HL-60/S4 (cell line): Measurements from ENCODE around the gene IMMP2L.

Experiments
- in situ Hi-C: fragments of 300-500 bp; cut with MboI; formaldehyde crosslinking; loops from 2 replicates; pipeline ENCODE4 v1.14.3; 2022; ENCODE audit warnings: low sequenced_read_pairs

The IMMP2L gene

DNA sequence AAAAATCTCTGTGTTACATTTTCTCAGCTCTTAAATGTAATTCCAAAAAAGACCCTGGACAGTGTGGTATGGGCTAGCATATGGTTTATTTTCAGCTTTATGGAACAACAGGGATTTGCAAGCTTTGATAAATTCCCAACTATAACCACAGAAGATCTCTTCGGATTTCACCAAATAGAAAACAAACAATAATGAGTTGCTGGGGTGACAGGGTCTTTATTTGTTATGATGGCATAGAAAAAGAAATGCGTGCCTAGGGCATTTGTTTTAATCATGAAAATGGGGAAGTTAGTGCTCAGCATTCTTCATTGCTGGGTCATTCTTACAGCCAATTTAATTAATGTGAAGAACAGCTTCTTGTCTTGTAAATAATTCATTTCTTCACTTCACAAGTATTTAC lies 332.4 kb downstream of the IMMP2L start:
- in situ Hi-C loops, result no loop called here

DNA sequence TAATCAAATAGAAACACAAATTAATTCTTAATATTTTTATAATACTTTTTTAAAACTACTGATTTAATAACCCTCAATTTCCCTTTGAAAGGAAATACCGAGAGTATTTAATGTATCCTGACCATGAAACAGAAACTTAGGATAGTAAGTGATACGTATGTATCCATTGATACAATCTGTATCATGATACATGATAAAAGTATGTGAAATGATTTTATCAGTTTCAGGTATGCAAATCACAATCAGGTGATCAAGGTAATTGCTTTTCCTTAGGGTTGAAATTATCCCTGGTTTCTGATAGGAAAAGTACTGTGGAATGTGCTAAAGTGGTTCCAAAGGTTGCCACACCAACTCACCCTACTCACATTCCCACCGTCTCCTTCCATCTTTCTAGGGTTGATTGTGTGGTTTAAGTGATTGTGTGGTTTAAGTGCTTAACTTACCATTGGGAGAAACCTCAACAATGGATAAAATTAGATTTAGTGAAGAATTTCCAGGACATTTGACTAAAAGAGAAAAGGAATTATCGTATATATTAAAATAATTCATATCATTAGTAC lies 333.0 kb downstream of the IMMP2L start:
- in situ Hi-C loops, result no loop called here

DNA sequence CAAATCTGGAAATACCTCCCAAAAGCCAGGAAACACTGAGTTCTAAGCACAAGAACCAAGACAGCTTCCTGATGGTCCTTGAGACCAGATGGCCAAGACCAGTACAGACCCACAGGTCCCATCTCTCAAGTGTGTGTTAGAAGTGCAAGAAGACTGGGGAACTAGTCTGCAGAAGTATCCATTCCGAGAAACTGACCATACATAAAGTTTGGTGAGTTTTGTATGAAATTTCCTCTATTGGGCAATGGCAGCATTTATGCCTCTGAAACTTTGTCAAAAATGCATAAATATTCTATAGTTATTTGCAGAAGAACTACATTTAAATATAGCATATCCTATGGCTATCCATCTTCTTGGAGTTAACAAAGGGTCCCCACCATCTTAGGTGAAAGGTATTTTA lies 333.9 kb downstream of the IMMP2L start:
- in situ Hi-C loops, result no loop called here

DNA sequence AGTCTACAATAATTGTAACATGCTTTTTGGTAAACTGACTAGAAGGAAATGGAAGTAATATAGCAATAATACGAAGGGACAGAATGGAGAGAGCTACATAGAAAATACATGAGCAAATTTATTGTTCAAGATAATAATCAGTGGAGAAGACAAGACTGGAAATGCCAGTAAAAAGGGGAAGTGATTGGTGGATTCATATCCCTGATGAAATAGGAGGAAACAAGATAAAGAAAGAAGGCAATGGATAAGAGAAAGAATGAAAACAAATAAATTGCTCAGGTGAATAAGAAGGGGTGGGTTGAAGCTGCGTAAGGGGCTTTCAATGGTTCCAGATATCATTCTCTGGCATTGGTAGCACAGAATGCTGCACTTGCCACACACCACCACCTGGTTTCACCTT lies 335.5 kb downstream of the IMMP2L start:
- in situ Hi-C loops, result no loop called here

DNA sequence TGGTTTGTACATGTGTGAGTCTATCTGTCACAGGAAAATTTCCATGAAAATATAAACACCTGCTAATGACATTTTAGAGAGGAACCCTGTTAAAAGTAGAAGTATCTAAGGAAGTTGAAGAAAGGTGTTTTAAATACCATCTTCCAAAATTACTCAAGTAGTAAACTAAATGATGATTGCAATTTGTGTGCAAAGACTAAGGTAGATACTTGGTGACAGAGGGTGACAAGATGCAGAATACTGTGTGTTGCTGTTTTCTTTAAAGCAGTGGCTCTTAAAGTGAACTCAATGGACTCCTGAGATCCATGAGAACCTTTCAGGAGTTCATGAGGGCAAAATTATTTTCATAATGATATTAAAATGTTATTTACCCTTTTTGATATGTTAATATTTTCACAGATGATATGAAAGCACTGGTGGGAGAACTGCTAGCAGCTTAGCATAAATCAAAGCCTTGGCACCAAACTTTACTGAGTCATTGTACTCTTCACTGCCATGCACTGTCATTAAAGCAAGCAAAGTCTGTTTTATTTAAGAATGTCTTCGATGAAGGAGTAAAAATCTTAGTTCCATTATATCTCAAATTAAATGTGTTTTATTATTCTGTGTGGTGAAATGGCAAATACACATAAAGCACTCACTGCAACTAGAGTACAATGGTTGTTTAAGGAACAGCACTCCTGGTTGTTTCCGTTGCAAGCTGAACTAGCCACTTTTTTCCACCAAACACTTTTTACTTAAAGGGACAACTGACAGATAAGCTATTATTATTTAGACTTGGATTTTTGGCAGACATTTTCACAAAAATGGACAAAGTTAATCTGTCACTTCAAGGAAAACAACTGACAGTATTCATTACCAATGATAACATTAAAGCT lies 337.7 kb downstream of the IMMP2L start:
- in situ Hi-C loops, result no loop called here

DNA sequence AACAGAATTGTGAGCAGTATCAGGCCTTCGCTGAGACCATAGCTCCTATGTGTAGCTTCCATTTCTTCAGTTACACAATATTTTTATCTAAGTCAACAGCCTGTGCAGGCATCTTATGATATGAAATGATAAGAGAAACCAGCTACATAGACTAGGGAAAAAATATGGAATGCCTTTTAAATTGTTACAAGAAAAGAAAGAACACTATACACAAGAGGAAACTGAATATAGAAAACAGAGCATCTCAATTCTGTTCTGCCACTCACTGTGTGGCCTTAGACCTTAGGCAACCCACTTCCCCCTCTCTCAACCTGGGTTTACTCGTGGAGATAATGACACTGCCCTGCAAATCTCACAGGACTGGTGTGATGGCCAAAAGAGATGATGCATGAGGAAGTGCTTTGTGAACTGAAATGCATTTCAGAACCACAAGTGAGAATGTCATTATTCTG lies 338.5 kb downstream of the IMMP2L start:
- in situ Hi-C loops, result no loop called here

DNA sequence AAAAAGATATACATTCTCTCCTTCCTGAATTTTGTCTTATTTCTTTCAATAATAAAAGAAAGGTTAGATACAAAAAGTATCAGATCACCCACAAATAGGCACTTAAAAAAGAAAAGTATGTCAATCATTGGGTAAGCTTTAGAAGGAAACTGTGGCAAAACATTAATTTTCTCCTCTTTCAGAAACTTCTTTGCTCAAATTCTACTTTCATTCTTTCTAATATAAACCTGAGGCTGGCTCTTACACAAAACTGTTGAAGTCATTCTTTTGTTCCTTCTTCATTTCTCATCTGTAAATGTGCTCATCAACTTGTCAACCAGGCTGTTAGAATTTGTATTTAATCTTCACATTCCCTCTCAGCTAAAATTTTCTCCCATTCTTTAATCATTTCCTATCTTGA lies 346.7 kb downstream of the IMMP2L start:
- in situ Hi-C loops, result no loop called here

DNA sequence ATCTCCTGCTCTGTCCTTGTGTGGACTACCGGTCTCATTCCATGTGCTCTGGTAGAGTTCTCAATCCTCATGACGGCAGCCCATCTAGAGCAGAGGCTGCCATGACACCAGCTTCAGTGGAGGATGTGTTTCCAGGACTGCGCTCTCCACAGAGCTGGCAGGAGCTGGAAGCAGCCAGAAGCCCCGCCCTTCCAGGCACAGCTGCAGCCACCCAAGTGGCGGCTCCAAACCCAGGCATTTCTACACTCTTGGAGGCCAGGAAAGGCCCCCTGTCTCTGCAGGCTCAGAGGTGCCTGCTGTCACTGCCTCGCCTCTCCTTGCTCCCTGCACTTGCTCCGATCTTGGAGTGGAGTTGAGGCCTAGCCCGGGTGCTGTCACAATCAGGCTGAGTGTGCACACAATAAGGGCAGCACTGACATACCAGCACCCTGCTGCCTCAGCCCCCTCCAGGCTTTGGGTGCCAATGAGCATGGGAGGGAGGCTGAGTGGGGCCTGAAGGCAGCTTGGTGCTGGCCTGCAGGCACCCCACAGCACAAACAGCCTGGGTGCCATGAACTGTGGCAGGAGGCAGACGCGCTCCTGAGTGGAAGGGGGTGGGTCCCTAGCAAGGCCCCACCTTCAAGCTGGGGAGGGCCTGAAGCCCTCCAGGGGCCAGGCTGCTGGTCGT lies 349.3 kb downstream of the IMMP2L start:
- in situ Hi-C loops, result no loop called here

DNA sequence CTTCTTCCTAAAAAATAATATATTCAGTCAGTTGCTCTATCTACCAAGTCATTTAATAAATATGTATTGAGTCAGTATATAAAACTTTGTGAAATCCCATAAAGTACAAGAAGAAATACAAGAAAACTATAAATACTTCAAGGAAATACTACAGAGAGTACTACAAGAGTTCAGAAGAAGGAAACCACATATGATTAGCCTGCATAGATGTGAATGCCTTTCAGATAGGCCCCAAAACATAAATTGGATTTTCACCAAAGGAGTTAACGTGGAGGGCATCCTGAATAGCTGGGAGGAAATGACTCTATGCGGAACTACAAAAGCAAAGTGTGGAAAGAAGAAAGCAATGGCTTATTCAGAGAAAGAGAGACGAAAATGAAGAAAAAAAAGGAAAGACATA lies 351.3 kb downstream of the IMMP2L start:
- in situ Hi-C loops, result no loop called here

DNA sequence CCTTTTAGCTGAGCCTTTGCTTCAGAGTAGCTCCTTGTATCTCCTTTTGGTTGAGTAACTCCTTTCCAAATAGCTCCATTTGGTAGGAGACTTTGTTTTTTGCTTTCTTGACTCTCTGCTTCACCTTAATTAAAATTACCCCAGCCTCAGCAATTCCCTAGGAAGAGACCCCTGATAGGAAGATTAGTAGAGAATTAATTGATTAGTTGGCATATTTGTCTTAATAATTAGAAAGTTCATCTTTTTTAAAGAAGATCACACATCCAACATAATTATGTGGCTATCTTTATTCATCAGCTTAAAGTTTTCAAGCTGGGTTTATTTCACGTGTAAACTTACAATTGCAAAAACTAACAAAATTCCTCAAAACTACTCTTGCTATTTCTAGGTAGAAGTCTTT lies 352.2 kb downstream of the IMMP2L start:
- in situ Hi-C loops, result no loop called here

DNA sequence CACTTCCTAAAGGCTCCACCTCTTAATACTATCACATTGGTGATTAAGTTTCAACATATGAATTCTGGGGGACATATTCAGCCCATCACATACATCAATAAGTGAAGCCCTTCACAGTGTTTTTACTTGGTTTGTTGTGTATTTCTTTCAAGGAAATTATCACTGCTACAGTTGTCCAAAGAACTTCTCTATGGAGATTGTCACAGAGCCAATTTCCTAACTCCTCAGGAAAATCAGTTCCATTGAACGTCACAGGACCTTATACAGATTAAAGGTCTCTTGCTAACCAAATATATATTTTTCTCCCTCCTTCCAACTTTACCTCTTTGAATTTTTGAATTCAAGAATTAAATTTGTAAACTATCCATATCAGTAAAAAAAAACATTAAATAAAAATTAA lies 357.0 kb downstream of the IMMP2L start:
- in situ Hi-C loops, result no loop called here

DNA sequence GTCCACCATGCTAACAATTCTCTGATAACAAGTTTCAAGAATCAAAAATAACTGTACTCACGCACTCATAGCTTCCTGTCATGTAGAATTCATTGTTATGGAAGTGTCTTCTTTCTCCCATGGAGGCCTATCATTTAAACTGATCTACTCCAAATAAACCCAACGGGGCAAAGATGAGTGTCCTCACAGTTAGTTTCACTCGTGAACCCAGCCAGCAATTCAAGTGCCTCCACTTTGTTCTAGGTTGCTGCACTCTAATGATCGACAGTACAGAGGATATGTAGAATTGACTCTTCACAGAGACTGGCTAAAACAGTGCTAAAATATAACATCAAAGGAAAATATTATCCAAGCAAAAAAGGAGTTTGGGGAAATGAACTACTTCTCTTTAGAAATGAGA lies 360.0 kb downstream of the IMMP2L start:
- in situ Hi-C loops, result no loop called here

DNA sequence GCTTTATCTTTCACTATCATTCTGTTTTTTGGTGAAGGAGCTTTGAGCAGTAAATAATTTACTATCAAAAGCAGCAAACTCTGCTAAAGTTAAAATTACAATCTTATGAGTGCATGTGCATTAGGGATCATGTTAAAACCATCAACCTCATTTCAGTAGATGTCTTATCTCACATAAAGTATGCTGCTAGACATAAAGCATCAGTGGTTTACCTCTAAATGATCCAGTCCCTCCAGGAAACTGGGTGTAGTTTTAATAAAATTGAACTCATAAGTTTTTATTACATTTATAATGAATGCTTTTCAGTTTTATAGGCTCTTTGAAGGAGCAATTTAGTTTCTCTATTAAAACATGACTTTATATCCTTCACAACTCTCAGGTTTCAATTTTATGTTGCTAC lies 362.6 kb downstream of the IMMP2L start:
- in situ Hi-C loops, result no loop called here

DNA sequence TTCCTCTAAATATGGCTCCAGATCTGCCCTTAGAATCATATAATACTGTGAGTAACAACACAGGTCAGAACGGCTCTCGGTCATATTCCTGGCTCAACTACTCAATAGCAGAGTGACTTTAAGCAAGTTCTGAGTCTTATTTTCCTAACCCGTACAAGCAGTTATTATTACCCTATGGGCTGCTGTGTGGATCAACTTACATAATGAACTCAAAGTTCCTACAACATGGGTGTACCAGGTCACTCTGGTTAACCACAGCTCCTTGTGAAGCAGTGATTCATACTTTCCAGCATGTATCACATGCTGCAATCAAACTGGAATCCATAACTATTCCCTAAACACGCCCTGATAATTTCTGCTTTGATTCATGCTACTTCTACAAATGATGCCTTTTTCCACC lies 364.0 kb downstream of the IMMP2L start:
- in situ Hi-C loops, result no loop called here

DNA sequence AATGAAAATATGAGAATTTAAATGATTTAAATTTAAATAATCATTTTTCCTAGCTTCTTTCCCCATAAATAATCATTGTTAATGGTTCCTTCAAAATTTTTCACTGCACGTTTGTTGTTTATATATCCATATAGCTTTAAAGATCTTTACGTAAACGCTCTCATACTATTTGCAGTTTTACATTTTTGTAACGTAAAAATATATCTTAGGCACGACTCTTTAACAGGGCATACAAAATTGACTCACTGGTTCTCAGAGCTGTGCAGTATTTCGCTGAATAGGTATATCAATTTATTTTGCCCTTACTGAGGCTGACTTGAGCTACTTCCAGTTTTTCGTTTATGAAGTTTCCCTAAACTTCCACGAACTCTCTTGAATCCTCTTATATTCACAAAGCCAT lies 365.6 kb downstream of the IMMP2L start:
- in situ Hi-C loops, result no loop called here

DNA sequence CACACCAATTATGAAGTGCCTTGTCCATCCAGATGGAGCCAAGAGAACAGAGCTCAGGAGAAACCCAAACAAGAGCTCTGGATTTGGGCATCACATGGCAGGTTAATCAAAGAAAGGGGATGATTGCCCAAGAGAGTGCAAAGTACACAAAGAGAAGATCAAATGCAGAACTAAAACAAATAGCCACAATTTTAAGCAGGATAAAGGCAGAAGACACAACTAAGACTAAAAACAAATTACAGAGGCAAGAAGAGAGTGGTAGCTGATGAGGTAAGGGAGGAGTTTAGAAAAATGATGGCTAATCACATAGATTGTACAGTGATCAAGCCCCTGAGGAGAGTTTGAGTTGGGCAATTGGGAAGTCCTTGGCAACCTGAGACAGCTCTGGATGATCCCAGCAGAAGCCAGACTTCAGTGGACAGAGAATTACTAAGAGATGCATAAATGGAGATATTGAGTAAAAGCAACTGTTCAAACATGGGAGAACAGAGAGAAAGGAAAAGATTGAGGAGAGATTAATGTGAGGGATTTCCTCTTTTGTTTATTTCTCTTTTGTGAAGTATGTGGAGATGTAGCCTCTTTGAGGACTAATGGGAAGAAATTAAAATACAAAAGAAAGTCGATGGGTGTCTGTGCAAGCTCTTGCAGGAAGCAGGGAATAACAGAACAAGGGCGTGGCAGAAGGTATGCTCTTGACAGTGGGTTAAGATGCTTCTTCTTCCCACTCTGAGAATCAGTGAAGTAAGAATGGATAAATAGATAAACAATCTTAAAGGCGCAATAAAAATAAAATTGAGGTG lies 369.5 kb downstream of the IMMP2L start:
- in situ Hi-C loops, result no loop called here

DNA sequence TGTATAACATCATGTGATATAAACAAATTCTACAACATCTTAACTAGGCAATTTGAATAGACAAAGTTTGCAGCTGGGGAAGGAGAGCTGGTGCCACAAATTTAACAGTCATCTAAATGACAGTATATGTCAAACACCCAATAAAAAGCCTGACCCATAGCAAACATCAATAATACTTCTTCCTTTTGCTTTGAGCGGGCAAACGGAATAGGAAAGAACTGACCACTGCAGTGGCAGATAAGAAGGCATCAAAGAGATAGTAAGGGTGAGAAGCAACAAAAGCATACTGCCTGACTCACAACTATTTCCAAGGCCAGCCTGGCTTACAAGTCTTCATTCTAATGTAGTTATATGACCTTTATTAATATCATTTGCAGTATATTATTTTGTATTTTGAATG lies 371.5 kb downstream of the IMMP2L start:
- in situ Hi-C loops, result no loop called here

DNA sequence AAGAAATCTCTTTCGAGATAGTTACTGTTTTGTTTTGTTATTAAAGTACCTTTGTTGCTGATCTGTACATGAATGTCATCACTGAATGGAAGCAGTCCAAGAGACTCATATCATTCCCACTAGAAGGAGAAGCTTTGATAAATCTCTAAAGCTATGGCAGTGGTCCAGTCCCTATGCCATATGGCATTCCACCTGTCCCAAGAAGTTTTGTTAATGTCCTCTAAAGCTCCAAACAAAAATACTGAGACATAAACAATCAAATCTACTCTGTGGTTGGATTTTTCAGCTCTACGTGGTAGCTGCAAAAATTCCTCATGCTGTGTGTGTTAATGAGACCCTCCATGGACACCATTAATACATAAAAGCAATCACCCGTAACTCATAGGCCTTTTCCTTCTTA lies 377.3 kb downstream of the IMMP2L start:
- in situ Hi-C loops, result no loop called here

DNA sequence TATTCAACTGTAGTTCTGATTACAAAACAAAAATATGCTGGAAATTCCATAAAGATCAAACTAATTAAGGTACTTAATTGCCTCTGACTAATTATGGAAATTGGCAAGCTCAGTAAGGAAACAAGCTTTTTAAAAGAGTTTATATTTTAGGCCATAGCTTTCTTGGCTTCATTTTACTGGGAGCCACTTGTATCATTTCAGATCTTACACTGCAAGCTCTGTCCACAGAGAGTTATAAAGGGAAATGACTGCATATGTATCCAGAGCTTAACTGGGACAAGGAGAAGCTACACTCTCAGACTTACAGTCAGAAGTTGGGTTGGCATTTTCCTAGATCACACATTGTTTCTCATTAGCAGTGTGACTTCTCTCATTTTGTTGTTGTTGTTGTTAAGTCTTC lies 379.0 kb downstream of the IMMP2L start:
- in situ Hi-C loops, result no loop called here

DNA sequence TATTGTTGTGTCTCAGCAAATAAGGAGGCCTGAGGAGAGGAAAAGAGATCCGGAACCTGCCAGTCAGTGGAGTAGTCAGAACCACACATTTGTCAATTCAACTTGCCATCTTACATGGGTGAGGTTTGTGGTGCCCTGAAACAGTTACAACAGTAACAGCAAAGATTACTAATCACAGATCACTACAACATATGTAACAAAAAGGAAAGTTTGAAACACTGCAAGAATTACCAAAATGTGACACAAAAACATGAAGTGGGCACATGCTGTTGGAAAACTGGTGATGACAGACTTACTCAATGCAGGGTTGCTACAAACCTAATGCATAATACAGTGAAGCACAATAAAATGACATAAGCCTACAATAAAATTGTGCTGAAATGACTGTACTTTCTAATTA lies 382.0 kb downstream of the IMMP2L start:
- in situ Hi-C loops, result no loop called here

DNA sequence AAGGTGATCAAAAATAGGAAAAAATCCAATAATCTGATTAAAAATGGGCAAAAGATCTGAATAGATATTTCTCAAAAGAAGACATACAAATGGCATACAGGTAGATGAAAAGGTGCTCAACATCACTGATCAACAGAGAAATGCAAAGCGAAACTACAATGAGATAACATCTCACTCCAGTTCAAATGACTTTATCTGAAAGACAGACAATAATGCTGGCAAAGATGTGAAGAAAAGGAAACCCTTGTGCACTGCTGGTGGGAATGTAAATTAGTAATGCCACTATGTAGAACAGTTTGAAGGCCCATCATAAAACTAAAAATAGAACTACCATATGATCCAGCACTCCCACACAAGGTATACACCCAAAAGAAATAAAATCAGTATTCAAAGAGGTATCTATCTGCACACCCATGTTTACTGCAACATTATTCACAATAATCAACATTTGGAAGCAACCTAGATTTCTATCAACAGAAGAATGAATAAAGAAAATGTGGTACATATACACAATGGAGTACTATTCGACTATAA lies 386.3 kb downstream of the IMMP2L start:
- in situ Hi-C loops, result no loop called here
